ENCODE measurements around the gene MID1. TPM values are rescaled to one million over a fixed set of nuclear protein-coding genes. Genes with fewer than 3 reads are reported as not detected.

MID1 gene
- total RNA-seq, 1 experiment from 2014 or later: 32.4 TPM

GRCh38 chrX:10571260-10571659, 49.1 kb downstream of the MID1 start:
- ChIA-PET POLR2A (no interaction called here), CTCF (no interaction called here)
- DNase-seq (ENCODE audit: low read depth, low spot score): no peak
- Histone ChIP-seq H3K4me1 (ENCODE audit: control insufficient read depth, insufficient read depth, low read length) (peaks cover 13% of the 10 kb centered on the region), H3K4me3 (ENCODE audit: low read depth in 2 of 2, low read length in 2 of 2) (no peak overlapping the region), H3K27ac (ENCODE audit: low read length) (no peak overlapping the region), H3K36me3 (ENCODE audit: control insufficient read depth, insufficient read depth, low read length) (no peaks in the 10 kb centered on the region), H3K27me3 (ENCODE audit: control insufficient read depth, insufficient read depth, low read length) (no peaks in the 10 kb centered on the region), H3K9me3 (ENCODE audit: control insufficient read depth, insufficient read depth, low read depth, low read length) (no peaks in the 10 kb centered on the region)
- no TSS peak for BruUV-seq (replicated peaks)
- in situ Hi-C loops (cut with HindIII; ENCODE audit: low pct_unique_long_range_greater_than_20kb, low sequenced_read_pairs) (no loop called here), intact Hi-C loops (cut with micrococcal nuclease; ENCODE audit: unreplicated experiment) (no loop called here)
- TF ChIP-seq POLR2AphosphoS5 (IDR thresholded peaks at IDR 0.05; ENCODE audit: low read depth, low read length): no peak
- no peak for TF ChIP-seq CTCF (IDR thresholded peaks at IDR 0.05)
- no peak for TF ChIP-seq REST (IDR thresholded peaks at IDR 0.05; ENCODE audit: insufficient read depth in 1 of 2, low read depth in 2 of 2, low read length in 1 of 2)
- no peak for TF ChIP-seq SIN3A (IDR thresholded peaks at IDR 0.05; ENCODE audit: borderline replicate concordance, insufficient read depth, low read depth, low read length)
- TF ChIP-seq TCF7L2 (IDR thresholded peaks at IDR 0.05; ENCODE audit: low read depth, low read length): no peak
- ATAC-seq: no peak

GRCh38 chrX:10570601-10571000, 49.8 kb downstream of the MID1 start:
- in situ Hi-C loops (cut with HindIII; ENCODE audit: low pct_unique_long_range_greater_than_20kb, low sequenced_read_pairs): no loop called here
- Histone ChIP-seq H3K9me3 (ENCODE audit: control insufficient read depth, insufficient read depth, low read depth, low read length) (no peaks in the 10 kb centered on the region), H3K4me3 (ENCODE audit: low read depth in 2 of 2, low read length in 2 of 2) (no peak overlapping the region), H3K36me3 (ENCODE audit: control insufficient read depth, insufficient read depth, low read length) (no peaks in the 10 kb centered on the region), H3K4me1 (ENCODE audit: control insufficient read depth, insufficient read depth, low read length) (peaks cover 13% of the 10 kb centered on the region), H3K27me3 (ENCODE audit: control insufficient read depth, insufficient read depth, low read length) (no peaks in the 10 kb centered on the region), H3K27ac (ENCODE audit: low read length) (no peak overlapping the region)
- TF ChIP-seq REST (IDR thresholded peaks at IDR 0.05; ENCODE audit: insufficient read depth in 1 of 2, low read depth in 2 of 2, low read length in 1 of 2) (no peak), SIN3A (IDR thresholded peaks at IDR 0.05; ENCODE audit: borderline replicate concordance, insufficient read depth, low read depth, low read length) (no peak), POLR2AphosphoS5 (IDR thresholded peaks at IDR 0.05; ENCODE audit: low read depth, low read length) (no peak), CTCF (IDR thresholded peaks at IDR 0.05) (no peak)
- ATAC-seq: no peak
- CTCF ChIA-PET: no interaction called here
- intact Hi-C loops (cut with micrococcal nuclease; ENCODE audit: unreplicated experiment): no loop called here
- POLR2A ChIA-PET: no interaction called here
- DNase-seq (ENCODE audit: low read depth, low spot score): no peak
- BruUV-seq (replicated peaks): no TSS peak
